HFFc6 (cell line): ENCODE data around the gene CFAP161. TPM values are rescaled to one million over a fixed set of nuclear protein-coding genes. Genes with fewer than 3 reads are reported as not detected.

Experiments used
- DNase-seq: peaks from one replicate; pipeline ENCODE4 v3.0.0-alpha.2; 2018
- H3K27ac Mint-ChIP-seq: 2 replicates; pipeline ENCODE4 v1.8.0; 2020; ENCODE audit warnings: mild to moderate bottlenecking, mixed read lengths
- H3K27me3 Mint-ChIP-seq: 2 replicates; pipeline ENCODE4 v1.8.0; 2021; ENCODE audit warnings: mild to moderate bottlenecking, moderate library complexity, mixed read lengths; ENCODE audit not compliant: insufficient read depth
- H3K36me3 Mint-ChIP-seq: 2 replicates; pipeline ENCODE4 v1.8.0; 2021; ENCODE audit warnings: low read depth, mixed read lengths
- H3K4me1 Mint-ChIP-seq: 2 replicates; pipeline ENCODE4 v1.8.0; 2020; ENCODE audit warnings: low read depth, mixed read lengths
- H3K4me3 Mint-ChIP-seq: 2 replicates; pipeline ENCODE4 v1.8.0; 2020; ENCODE audit warnings: mild to moderate bottlenecking, moderate library complexity, mixed read lengths
- H3K9me3 Mint-ChIP-seq: 2 replicates; pipeline ENCODE4 v1.8.0; 2020; ENCODE audit warnings: mild to moderate bottlenecking, mixed read lengths
- CTCF ChIP-seq: fragments of 200-600 bp; sonication (generic); IDR thresholded peaks from 2 replicates; pipeline ENCODE4 v1.5.0; 2021; ENCODE audit warnings: antibody characterized with exemption, mild to moderate bottlenecking
- total RNA-seq, 6 experiments: library from RNA; stranded (reverse); fragmentation: NEBNext Ultra II Directional; extraction: Animal tissue kit (Norgen Biotek cat#: 25700); gene quantifications; 2 replicates in 1 of 6; 3 replicates in 5 of 6; pipeline ENCODE4 v1.2.3, GENCODE V29; 2021

The CFAP161 gene
- total RNA-seq, 6 experiments from 2014 or later = 0.20 to 0.43 TPM; not detected in 4

- Mint-ChIP-seq H3K9me3 (no peaks in the 10 kb centered on the region), H3K27ac (no peak overlapping the region), H3K4me1 (no peaks in the 10 kb centered on the region), H3K27me3 (peaks cover 7% of the 10 kb centered on the region), H3K36me3 (no peaks in the 10 kb centered on the region), H3K4me3 (no peak overlapping the region)
- no peak for DNase-seq
- no peak for TF ChIP-seq CTCF
Measured at GRCh38 chr15:81197255-81197630, 63.2 kb downstream of the CFAP161 start.

DNA sequence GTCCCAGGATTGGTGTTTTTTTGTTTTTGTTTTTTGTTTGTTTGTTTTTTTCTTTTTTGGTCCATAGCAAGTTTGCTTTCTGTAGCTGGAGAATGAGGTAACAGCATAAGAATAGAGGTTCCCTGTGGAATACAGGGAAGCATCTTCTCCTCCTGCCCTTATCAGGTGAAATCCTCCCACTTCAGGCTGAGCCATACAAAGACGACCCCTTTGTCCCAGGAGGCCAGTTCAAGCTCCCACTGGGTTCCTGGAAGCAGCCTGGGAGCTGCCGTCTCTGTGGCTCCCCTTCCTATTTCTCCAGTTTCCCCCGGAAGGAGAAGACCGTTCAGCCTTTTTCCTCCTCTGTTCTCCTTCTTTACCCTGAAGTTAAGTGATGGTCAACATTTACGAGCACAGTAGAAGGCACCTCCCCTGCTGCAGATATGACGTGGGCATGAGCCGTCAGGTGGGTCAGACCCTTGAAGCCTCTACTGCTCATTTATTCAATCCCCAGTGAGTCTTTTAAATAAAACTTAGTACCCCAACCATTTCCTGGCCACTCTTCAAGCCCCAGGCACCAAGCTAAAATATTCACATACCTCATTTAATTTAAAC lies 63.7 kb downstream of the CFAP161 start:
- no peak for DNase-seq
- Mint-ChIP-seq H3K36me3 (no peaks in the 10 kb centered on the region), H3K27me3 (peaks cover 6% of the 10 kb centered on the region), H3K4me1 (no peaks in the 10 kb centered on the region), H3K27ac (no peak overlapping the region), H3K9me3 (no peaks in the 10 kb centered on the region), H3K4me3 (no peak overlapping the region)
- no peak for TF ChIP-seq CTCF

Other genes with a start within 250 kb of the CFAP161 start
- 10 to 100 TPM; 31.8 to 42.1 (median 38.3) TPM for gene MESD, start 144.5 kb upstream of the CFAP161 start, total RNA-seq
- 10 to 100 TPM in 5 of 6 experiments, 1 to 10 TPM in 1; 8.8 to 14.3 (median 12.7) TPM for gene TLNRD1, start 133.3 kb upstream of the CFAP161 start, total RNA-seq
- gene IL16, start 62.6 kb downstream of the CFAP161 start, total RNA-seq = not detected
- gene STARD5, start 189.9 kb downstream of the CFAP161 start, total RNA-seq = 1 to 10 TPM; 2.7 to 4.0 (median 3.6) TPM
- gene TMC3, start 239.9 kb downstream of the CFAP161 start, total RNA-seq = not detected